Measurements from ENCODE around the gene LOXHD1.

LOXHD1 gene

DNA sequence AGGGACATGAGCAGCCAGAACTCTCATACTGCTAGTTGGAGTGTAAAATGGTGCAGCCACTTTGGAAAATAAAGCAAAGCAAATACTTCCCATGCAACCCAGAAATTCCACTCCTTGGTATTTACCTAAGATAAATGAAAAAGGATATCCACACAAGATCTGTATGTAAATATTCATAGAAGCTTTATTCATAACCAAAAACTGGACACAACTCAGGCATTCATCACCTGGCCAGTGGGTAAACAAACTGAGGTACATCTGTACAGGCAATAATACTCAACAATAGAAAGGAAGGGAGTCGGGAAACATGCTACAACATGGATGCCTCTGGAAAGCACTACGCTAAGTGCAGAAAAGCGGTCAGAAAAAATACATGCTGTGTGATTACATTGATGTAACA, 2.5 kb upstream of the LOXHD1 start:
- ATAC-seq (replicated peaks), result no peak
- no peaks in the 10 kb centered on the region for H3K36me3 Mint-ChIP-seq (ENCODE audit: insufficient read depth)
- peaks cover 10 to 28% of the 10 kb centered on the region in 2 donors for H3K27me3 Mint-ChIP-seq
- H3K9me3 Mint-ChIP-seq, result no peaks in the 10 kb centered on the region
- no peak overlapping the region for H3K27ac Mint-ChIP-seq
- DNase-seq, result no peak
- no peak overlapping the region for H3K4me3 Mint-ChIP-seq
- H3K4me1 Mint-ChIP-seq (ENCODE audit: low read depth in 2 of 2), result peaks cover 0 to 2% of the 10 kb centered on the region in 2 donors

DNA sequence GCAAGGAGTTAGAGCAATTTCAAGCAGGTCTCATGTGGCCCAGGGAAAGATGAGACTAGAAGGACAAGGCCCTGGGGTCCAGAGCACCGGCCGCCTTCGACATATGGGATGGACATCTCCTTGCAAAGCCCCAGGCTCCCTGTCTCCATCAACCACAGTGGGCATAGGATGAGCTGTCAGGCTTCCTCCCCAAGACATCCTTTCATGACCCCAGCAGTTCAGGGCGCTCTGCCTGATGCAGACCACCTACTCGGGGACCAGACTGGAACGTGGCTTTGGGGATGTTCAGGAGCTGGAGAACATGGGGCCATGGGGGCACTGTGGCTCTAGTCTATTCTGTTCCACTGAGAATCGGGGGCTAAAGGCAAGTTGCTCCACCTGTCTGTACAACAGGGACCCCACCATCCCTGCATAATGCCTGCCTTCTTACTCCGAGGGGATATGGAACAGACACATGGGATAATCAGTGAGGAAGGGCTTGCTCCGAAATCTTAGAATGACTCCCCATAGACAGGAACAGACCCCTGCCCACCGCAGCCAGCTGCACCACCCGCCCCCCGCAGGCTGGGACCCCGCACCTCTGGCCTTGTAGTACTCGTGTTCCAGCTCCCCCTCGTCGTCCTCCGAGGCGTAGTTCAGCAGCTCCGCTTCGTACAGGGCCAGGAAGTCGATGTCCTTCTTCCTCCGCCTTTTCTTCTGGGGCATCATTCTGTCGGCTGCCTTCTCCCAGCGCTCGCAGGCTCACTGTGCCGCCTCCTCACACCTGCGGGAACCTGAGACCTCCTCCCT, 500 bp downstream of the LOXHD1 start:
- ATAC-seq (replicated peaks), result no peak
- Mint-ChIP-seq H3K27me3 (peaks cover 0 to 9% of the 10 kb centered on the region in 2 donors), H3K4me1 (ENCODE audit: low read depth in 2 of 2) (peaks cover 0 to 2% of the 10 kb centered on the region in 2 donors)

DNA sequence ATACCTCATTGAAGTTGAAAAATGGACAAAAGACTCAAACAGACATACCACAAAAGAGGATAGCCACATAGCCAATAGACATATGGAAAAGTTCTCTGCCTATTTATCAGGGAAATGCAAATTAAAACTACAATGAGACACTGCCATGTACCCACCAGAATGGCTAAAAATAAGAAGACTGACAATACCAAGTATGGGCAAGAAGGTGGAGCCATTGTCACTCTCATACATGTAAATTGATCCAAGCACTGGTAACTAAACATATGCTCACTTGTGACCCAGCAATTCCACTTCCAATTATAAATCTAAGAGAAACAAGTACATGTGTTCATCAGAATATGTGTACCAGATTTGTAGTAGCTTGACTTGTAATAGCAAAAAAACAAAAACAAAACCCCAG, 4.6 kb downstream of the LOXHD1 start:
- Mint-ChIP-seq H3K27me3 (peaks cover under 1 to 14% of the 10 kb centered on the region in 2 donors), H3K4me1 (ENCODE audit: low read depth in 2 of 2) (no peaks in the 10 kb centered on the region), H3K4me3 (no peak overlapping the region), H3K36me3 (ENCODE audit: insufficient read depth) (no peaks in the 10 kb centered on the region), H3K9me3 (no peaks in the 10 kb centered on the region), H3K27ac (no peak overlapping the region)
- no peak for ATAC-seq (replicated peaks)
- no peak for DNase-seq

More for the DNA sequence above, 500 bp downstream of the LOXHD1 start:
- Mint-ChIP-seq H3K36me3 (ENCODE audit: insufficient read depth) (no peaks in the 10 kb centered on the region), H3K4me3 (no peak overlapping the region), H3K9me3 (no peaks in the 10 kb centered on the region), H3K27ac (no peak overlapping the region)
- no peak for DNase-seq

DNA sequence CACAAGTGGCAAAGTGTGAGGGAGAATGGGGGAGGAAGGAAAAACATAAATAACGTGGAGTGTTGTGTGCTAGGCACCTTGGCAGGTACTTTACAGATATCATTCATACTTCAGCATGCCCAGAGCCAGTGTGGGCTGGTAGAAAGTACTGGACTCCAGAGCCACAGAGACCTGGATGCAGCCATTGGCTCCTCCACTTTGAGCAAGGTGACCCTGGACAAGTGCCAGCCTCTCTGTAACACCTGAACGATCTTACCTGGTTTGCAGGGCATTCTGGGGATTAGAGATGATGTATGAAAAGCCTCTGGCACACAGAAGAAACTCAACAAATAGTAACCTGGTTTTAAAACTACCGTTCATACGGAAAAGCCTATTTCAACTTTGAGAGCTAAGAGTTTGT, 6.3 kb downstream of the LOXHD1 start:
- DNase-seq, result no peak
- Mint-ChIP-seq H3K36me3 (ENCODE audit: insufficient read depth) (no peaks in the 10 kb centered on the region), H3K4me1 (ENCODE audit: low read depth in 2 of 2) (no peaks in the 10 kb centered on the region), H3K27ac (no peak overlapping the region), H3K4me3 (no peak overlapping the region), H3K27me3 (peaks cover 6 to 24% of the 10 kb centered on the region in 2 donors), H3K9me3 (no peaks in the 10 kb centered on the region)
- ATAC-seq (replicated peaks), result no peak

DNA sequence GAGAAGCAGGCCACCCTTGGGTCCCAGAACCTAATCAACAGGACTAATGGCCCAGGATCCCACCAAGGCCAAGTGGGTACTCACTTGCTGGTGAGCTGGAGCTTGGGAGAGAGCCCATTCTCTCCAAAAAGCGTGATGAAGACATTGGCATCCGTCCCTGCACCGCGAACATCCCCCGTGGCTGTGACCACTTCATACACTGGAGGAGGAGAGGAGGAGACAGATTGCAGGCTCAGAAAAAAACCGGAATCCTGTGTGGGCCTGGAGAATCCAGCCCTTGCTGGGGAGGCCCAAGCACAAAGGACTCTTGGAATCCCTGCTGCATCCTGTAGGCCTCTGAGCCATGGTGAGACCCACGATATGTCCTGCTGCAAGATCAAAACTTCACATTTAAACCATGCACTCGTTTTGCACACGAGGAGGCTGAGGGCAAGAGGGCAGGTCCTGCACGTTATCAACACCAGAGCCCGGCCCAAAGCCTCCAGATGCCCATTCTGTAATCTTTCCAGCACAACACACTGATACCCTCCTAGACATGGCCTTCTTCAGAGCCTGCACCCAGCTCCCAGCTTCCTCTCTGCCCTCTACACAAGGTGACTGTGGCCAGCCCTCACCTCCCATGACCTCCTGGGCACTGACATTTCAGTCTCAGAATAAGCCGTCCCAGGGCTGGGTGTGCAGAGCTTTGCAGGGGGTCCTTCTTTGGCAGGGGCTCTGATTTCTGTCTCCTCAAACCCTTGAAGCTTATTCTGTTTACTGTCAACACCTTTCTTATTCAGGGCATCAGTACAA, 7.8 kb downstream of the LOXHD1 start:
- H3K27me3 Mint-ChIP-seq, result peaks cover 6 to 33% of the 10 kb centered on the region in 2 donors
- no peaks in the 10 kb centered on the region for H3K9me3 Mint-ChIP-seq
- no peaks in the 10 kb centered on the region for H3K36me3 Mint-ChIP-seq (ENCODE audit: insufficient read depth)
- H3K4me1 Mint-ChIP-seq (ENCODE audit: low read depth in 2 of 2), result no peaks in the 10 kb centered on the region
- H3K4me3 Mint-ChIP-seq, result no peak overlapping the region
- ATAC-seq (replicated peaks) (no peak), DNase-seq (no peak)
- no peak overlapping the region for H3K27ac Mint-ChIP-seq

DNA sequence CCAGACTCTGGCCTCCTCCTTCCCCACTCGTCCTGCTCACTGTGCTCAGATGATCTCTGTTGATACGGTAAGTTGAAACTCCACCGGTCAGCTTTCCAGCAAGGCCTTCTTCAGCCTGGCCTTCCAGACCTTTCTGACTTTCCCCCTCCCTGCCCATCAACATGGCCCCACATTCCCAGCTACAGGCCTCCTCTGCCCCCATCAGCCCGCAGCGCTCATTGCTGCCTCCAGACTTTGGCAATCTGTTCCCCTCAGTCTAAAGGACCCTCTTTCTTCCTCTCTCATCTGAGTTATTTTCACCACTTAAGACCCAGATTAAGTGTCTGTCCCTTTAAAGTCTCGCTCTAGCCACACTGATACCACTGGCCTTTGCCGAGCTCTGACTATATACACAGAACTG, 10.6 kb downstream of the LOXHD1 start:
- Mint-ChIP-seq H3K9me3 (no peaks in the 10 kb centered on the region), H3K4me3 (no peak overlapping the region), H3K27ac (no peak overlapping the region), H3K27me3 (peaks cover 15 to 51% of the 10 kb centered on the region in 2 donors), H3K36me3 (ENCODE audit: insufficient read depth) (no peaks in the 10 kb centered on the region), H3K4me1 (ENCODE audit: low read depth in 2 of 2) (no peaks in the 10 kb centered on the region)
- no peak for ATAC-seq (replicated peaks)
- no peak for DNase-seq

DNA sequence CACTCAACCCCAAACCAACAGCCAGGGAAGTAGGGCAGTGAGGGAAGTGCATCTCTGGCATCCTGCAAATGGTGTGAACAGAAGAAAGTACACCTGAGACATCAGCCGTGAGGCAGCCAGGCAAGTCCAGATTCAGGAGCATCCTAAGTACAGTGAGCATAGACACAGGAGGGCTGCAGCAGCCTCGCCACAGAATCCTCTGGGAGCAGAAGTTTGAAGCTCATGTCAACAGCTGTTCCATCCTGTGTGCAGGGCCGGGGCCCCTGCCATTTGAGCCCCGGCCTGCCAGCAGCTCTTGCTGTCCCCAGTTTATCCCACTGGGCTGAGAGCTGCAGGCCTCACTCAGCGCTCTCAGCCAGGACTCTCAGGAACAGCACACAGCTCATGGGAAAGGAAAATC, 14.5 kb downstream of the LOXHD1 start:
- ATAC-seq (replicated peaks) (no peak), DNase-seq (no peak)
- no peak overlapping the region for H3K27ac Mint-ChIP-seq
- H3K36me3 Mint-ChIP-seq (ENCODE audit: insufficient read depth), result no peaks in the 10 kb centered on the region
- peaks cover 15 to 47% of the 10 kb centered on the region in 2 donors for H3K27me3 Mint-ChIP-seq
- no peak overlapping the region for H3K4me3 Mint-ChIP-seq
- no peaks in the 10 kb centered on the region for H3K4me1 Mint-ChIP-seq (ENCODE audit: low read depth in 2 of 2)
- no peaks in the 10 kb centered on the region for H3K9me3 Mint-ChIP-seq

DNA sequence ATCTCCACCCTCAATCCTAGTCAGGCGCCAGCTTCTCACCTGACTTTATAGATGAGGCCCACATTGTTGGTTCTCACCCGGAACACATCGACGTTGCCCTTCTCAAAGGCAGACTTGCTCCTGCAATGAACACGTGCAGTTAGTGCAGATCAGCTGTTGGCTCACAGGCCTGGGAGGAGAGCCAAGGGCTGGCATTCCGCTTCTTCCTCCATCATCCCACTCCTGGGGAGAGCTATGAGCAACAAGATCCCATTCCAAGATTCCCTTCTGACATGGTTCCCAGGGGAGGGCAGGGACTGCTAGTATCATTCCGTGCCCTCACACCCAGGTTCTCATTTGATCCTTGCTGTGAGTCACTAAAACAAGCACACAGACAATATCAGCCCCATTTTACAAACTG, 15.1 kb downstream of the LOXHD1 start:
- DNase-seq (no peak), ATAC-seq (replicated peaks) (no peak)
- Mint-ChIP-seq H3K9me3 (no peaks in the 10 kb centered on the region), H3K4me1 (ENCODE audit: low read depth in 2 of 2) (no peaks in the 10 kb centered on the region), H3K27me3 (peaks cover 10 to 40% of the 10 kb centered on the region in 2 donors), H3K4me3 (no peak overlapping the region), H3K27ac (no peak overlapping the region), H3K36me3 (ENCODE audit: insufficient read depth) (no peaks in the 10 kb centered on the region)

DNA sequence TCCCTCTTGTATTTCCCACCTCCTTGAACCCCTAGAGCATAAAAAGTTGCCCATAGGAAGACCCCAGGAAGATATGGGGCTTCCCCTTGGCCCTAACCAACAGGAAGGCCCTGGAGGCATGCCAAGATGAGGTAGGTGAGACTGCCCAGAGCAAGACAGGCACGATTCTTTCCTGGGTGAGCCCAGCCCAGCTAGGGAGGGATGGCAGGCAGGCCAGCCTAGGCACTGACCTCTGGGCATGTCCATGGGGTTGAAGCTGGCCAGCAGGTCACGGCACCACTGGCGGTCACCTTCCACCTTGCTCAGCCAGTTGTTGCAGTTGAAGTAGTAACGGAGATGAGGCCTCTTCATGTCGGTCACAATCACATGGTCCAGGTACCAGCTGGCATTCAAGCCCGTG, 17.6 kb downstream of the LOXHD1 start:
- no peak overlapping the region for H3K27ac Mint-ChIP-seq
- DNase-seq (no peak), ATAC-seq (replicated peaks) (no peak)
- H3K4me3 Mint-ChIP-seq, result no peak overlapping the region
- no peaks in the 10 kb centered on the region for H3K4me1 Mint-ChIP-seq (ENCODE audit: low read depth in 2 of 2)
- peaks cover 9 to 25% of the 10 kb centered on the region in 2 donors for H3K27me3 Mint-ChIP-seq
- no peaks in the 10 kb centered on the region for H3K9me3 Mint-ChIP-seq
- H3K36me3 Mint-ChIP-seq (ENCODE audit: insufficient read depth), result no peaks in the 10 kb centered on the region

DNA sequence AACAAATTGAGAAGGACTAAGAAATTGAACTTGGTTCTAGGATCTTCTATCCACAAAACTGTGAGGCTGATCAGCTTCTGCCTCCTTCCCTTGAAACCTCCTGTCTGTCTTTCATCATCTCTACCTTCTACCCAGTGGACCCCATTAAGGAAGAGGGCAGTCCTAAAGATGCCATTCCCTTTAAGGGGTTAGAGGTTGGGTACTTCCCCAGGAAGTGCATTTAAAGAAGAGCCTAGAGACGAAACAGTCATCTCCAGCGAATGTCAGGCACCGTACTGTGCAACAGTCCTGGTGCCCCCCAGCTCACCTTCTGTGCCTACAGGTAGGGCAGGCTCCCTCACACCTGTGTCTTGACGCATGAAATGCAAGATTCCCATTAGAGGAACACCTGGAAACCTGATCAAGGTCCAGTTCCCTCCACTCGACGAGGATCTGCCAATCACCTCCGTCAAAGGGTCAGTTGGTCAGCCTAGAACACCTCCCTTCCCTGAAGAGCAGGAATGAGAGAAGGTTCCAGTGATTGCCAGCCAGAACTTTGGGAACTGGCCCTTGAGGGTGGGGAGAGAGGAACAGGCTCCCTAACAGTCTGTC, 20.9 kb downstream of the LOXHD1 start:
- no peaks in the 10 kb centered on the region for H3K36me3 Mint-ChIP-seq (ENCODE audit: insufficient read depth)
- DNase-seq (no peak), ATAC-seq (replicated peaks) (no peak)
- H3K27ac Mint-ChIP-seq, result no peak overlapping the region
- H3K9me3 Mint-ChIP-seq, result peaks cover 0 to 3% of the 10 kb centered on the region in 2 donors
- H3K4me1 Mint-ChIP-seq (ENCODE audit: low read depth in 2 of 2), result no peaks in the 10 kb centered on the region
- H3K27me3 Mint-ChIP-seq, result peaks cover 0 to 23% of the 10 kb centered on the region in 2 donors
- no peak overlapping the region for H3K4me3 Mint-ChIP-seq

DNA sequence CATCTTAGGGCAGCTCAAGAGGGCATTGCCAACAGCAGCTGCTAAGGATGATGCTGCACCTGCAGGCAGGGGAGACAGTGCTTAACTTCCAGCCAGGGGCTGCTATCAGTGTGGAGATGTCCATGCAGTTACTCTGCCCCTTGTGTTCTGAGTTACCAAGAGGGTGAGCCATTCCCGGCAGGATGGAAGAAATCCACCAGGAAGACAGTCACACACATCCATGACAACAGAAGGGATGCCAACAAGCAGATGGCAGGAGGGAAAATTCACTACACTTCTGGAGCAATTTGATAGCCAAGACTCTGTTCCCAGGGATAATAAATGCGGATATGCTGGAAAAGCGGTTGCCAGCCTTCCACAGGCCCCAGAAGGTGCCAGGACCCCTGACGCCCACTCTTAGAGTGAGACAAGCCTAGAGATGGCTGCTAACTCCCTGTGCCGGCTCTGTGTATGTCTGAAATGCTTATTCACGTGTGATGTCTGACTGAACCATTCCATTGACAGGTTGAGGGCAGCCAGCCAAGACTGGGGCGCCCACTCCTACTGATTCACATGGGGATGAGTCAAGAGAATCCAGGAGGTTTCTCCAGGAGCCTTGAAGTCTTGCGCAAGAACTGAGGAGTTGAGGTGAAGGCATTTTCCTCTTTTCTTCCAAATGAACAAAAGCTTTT, 24.5 kb downstream of the LOXHD1 start:
- H3K27ac Mint-ChIP-seq, result no peak overlapping the region
- peaks cover 0 to 5% of the 10 kb centered on the region in 2 donors for H3K9me3 Mint-ChIP-seq
- no peak overlapping the region for H3K4me3 Mint-ChIP-seq
- ATAC-seq (replicated peaks), result no peak
- peaks cover 0 to 46% of the 10 kb centered on the region in 2 donors for H3K27me3 Mint-ChIP-seq
- peaks cover 4 to 8% of the 10 kb centered on the region in 2 donors for H3K4me1 Mint-ChIP-seq (ENCODE audit: low read depth in 2 of 2)
- H3K36me3 Mint-ChIP-seq (ENCODE audit: insufficient read depth), result no peaks in the 10 kb centered on the region
- DNase-seq, result no peak

DNA sequence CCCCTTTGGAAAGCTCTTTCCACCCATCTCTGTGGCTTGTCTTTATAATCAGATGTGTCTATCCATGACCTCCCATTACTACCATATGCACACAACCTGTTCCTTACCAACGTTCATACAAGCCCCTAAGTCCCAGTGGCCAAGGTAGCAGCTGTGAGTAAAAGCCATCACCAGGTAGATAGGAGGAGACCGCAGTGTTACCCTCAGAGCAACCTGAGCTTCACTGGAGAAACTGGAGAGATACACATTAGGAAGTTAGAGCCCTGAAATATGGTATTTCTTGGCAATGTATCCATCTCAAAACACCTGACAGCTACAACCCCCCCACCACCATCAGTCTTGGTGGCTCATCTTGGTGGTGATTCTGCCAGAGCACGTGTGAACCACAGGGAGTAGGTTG, 26.0 kb downstream of the LOXHD1 start:
- no peak for ATAC-seq (replicated peaks)
- no peaks in the 10 kb centered on the region for H3K36me3 Mint-ChIP-seq (ENCODE audit: insufficient read depth)
- H3K9me3 Mint-ChIP-seq, result peaks cover 0 to 5% of the 10 kb centered on the region in 2 donors
- peaks cover 0 to 58% of the 10 kb centered on the region in 2 donors for H3K27me3 Mint-ChIP-seq
- peaks cover 4 to 8% of the 10 kb centered on the region in 2 donors for H3K4me1 Mint-ChIP-seq (ENCODE audit: low read depth in 2 of 2)
- DNase-seq, result no peak
- no peak overlapping the region for H3K4me3 Mint-ChIP-seq
- H3K27ac Mint-ChIP-seq, result peak overlapping the region in 1 of 2 donors; percentile 6

DNA sequence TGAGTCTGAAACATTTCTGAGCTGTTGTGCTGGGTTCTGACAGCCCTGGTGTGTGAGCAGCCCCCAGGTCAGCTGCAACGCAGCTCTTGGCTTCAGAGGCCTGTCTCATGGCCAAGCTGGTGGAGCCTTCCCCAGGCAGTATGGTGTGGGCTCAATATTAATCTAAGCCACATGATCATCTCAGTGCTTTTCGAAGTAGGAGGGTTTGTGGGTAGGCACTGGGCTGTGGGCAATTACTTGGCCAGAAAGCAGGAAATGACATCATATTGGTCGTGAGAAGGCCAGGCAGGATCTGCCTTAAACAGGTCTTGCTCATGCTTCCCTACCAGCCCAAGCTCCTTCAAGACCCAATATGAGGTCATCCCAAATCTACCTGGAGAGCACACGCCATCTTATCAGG, 26.9 kb downstream of the LOXHD1 start:
- peaks cover 4 to 8% of the 10 kb centered on the region in 2 donors for H3K4me1 Mint-ChIP-seq (ENCODE audit: low read depth in 2 of 2)
- DNase-seq (no peak), ATAC-seq (replicated peaks) (no peak)
- no peak overlapping the region for H3K4me3 Mint-ChIP-seq
- H3K36me3 Mint-ChIP-seq (ENCODE audit: insufficient read depth), result no peaks in the 10 kb centered on the region
- H3K9me3 Mint-ChIP-seq, result peaks cover 0 to 5% of the 10 kb centered on the region in 2 donors
- H3K27ac Mint-ChIP-seq, result peak overlapping the region in 1 of 2 donors; percentile 5
- peaks cover 0 to 66% of the 10 kb centered on the region in 2 donors for H3K27me3 Mint-ChIP-seq

All from effector memory CD8-positive, alpha-beta T cell (primary cell).